HG03520 (cell line): ENCODE data around the gene TRIM46.
"Not testable (repeated sequence)": the region's sequence is repeated elsewhere in the genome, so short reads cannot be mapped to it uniquely, and the experiment has no call there.

ENCODE experiments used
- ATAC-seq: cut with Tn5 transposase; IDR thresholded peaks from one replicate; pipeline ENCODE4 v1.9.1; 2021; ENCODE audit warnings: mild to moderate bottlenecking, moderate library complexity; ENCODE audit not compliant: unreplicated experiment

Gene TRIM46

DNA sequence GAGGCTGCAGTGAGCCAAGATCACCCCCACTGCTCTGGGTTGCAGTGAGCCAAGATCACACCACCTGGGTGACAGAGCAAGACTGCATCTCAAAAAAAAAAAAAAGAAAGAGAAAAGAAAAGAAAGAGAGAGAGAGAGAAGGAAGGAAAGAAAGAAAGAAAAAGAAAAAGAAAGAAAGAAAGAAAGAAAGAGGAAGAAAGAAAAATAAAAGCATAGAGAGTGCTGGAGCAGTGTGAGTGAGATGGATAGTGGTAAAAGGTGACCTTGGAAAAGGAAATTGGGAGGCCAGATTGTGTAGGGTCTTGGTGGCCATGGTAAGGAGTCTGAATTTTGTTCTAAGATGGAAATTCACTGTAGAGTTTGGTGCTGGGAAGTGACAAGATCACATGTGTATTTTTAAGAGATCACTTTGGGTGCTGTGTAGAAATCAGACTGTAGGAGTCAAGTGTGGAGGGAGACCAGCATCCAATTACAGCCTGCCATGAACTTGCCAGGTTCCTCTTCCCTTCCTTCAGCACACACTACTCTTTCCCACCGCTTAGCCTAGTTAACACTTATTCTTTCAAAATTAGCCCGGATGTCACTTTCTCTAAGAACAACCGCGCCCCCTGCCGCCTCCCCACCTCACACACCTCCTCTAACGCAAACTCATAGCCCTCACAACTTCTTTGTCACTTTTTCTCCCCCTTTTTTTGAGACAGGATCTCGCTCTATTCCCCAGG is 52.7 kb downstream of the TRIM46 start:
- ATAC-seq, result no peak

DNA sequence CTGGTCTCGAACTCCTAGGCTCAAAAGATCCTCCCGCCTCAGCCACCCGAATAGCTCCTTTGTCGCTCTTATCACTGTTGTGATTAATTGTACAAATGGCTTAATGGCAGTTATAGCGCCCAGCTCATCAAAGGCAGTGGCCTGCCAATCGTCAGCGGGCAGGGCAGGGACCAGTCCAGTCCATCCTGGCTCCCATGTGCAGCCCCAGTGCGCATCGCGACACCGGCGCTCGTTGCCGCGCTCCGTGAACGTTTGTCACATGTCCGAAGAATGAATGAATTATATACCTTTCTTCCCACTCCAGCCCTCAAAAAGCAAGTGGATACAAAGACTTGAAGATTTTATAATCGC is 53.2 kb downstream of the TRIM46 start:
- ATAC-seq, result no peak

DNA sequence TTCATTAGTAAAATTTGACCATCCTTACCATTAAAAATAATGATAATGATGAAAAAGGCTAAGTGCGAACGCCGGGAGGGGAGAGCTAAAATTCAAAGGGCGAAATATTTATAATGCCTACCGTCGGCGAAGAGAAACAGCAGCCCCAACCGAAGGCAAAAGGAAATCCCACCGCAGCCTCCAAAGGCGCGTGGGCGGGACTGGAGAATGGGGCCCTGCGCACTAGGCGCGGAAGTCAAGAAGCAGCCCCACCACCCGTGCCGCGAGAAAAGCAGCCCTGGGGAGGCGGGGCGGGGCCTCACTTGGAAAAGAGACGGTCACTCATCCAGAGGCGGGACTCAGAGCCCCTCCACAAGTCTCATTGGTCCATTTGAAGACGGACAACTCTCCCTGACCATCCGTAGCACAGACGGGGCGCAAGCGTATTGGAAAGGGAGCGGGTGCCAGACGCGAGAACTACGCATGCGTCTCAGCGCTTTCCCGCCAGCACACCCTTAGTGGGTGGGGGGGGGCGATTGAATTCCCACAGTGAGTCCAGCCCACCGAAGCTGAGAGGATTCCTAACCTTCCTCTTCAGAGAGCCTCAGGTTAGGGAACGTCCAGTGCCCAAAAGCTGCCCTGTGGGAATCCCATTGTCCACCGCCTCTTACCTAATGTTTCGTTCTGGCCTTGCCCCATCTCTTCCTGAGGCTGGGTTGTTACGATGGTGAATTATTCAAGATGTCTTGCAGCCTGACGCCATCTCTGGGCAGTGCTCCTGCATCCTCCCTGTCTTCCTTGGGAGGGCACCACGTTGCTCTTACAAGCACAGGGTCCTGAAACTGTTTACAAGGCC is 53.8 kb downstream of the TRIM46 start:
- peak; percentile 81 for ATAC-seq

DNA sequence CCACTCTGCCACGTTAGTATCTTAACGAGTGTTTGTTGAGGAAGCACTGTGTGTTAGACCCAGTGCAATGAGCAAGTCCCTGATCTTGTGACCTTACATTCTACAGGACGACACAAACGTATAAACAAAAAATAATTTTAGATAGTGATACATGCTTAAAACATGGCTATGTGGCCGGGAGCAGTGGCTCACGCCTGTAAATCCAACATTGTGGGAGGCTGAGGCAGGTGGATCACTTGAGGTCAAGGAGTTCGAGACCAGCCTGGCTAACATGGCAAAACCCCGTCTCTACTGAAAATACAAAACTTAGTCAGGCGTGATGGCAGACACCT is 54.4 kb downstream of the TRIM46 start:
- no peak for ATAC-seq

DNA sequence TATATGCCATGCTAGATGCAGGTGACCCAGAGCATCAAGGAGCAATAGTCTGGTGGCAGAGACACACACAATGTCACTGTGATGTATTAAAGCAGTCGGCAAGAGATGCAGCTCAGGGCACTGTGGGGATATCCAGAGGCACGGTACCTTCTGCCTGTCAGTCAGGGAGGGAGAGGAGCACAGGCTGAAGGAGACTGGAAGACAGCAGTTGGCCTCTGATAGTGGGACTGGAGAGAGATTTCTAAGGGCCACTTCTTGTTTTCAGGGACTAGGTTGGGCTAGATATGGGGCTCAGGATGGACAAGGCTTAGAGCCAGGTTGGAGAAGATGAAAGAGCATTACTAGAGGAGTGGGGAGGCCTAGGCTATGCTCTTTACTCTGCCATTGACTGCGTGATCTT is 57.7 kb downstream of the TRIM46 start:
- ATAC-seq, result not testable (repeated sequence)

DNA sequence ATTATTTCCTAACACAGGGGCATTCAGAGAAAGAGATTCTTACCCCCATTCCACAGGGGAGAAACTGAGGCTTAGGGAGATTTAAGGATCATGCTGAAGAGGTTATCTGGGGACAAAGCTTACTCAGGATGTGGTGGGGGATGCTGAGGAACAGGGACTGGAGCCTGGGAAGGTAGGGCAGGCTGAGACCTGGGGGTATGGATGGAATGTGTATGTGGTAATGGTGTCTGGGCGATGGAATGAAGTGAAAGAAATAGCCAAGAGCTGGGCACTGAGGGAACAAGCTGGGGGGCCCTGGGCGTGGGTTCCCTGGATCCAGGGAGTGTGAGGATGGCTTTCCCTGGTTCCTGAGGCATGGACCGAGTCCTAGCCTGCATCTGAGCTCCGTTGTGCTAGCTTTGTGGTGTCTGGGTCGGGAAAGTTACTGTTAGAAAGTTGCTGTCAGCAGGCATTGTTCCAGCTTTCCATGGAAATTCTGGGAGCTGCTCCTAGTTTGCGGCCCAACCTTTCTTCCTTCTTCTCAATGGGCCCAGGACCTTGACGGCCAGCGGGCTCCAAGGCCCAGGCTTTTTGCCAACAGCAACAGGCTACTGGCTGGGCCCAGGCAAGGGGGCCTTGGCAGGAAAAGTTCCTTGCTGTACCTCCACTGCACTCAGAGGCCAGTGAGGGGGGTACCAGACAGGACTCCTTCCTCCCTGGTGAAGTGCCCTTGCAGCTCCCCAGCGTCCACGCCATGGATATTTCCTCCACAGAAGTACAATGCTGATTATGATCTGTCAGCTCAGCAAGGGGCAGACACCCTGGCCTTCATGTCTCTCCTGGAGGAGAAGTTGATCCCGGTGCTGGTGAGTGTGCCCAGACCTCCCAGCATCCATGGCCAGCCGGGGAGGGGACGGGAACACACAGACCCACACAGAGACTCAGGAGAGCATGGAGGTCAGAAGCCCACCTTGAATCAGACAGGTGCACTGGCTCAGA is 58.6 kb downstream of the TRIM46 start:
- not testable (repeated sequence) for ATAC-seq

DNA sequence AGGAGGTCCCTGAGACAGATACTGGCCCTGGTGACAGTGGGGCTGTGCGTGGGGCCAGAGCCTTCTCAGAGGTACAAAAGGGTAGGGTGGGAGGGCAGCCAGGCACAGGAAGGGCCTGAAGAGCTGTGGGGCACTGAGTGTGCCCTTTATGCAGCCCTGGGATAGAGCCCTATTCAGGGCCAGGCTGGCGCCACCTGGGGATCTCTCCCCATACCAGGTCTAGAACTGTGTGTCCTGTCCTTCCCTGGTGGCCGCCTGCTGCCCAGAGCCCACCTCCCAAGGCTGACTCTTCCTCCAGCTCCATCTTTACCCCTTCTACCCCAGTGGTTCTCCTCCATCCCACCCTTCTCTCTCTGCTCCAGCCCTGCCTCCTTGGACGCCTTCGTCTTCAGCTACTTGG is 59.9 kb downstream of the TRIM46 start:
- not testable (repeated sequence) for ATAC-seq
